ENCODE results near the gene GFER.

- TF ChIP-seq CTCF (IDR thresholded peaks at IDR 0.05) (no peak), EZH2 (IDR thresholded peaks at IDR 0.05; ENCODE audit: borderline replicate concordance, insufficient read depth, low read depth, low read length, poor library complexity, severe bottlenecking) (no peak)
These were observed 48.5 kb downstream of the GFER start for GRCh38 chr16:2032285-2033056.
